Peyer's patch (tissue), 4 donors: ENCODE data around the gene USP9X. TPM values are rescaled to one million over a fixed set of nuclear protein-coding genes. Genes with fewer than 3 reads are reported as not detected.

Source experiments
- DNase-seq, 3 donors: peaks; one replicate each; pipeline ENCODE4 v3.0.0-alpha.2; 2017 to 2019
- H3K27ac ChIP-seq, 4 donors: fragments of 200-600 bp; sonication (generic); one replicate each; pipeline ENCODE4 v1.5.1; 2016 to 2019
- H3K27me3 ChIP-seq, 2 donors: fragments of 200-600 bp; sonication (generic); one replicate each; pipeline ENCODE4 v1.5.1; 2019
- H3K36me3 ChIP-seq, 3 donors: fragments of 200-600 bp; sonication (generic); one replicate each; pipeline ENCODE4 v1.5.1; 2016 to 2019
- H3K4me1 ChIP-seq, 4 donors: fragments of 200-600 bp; sonication (generic); one replicate each; pipeline ENCODE4 v1.5.1; 2016 to 2019
- H3K4me3 ChIP-seq, 4 donors: fragments of 200-600 bp; sonication (generic); 1 replicate in 3 of 4; 2 replicates in 1 of 4; pipeline ENCODE4 v1.5.1; 2016 to 2019; ENCODE audit warnings: mild to moderate bottlenecking in 1 of 4
- H3K9me3 ChIP-seq, 4 donors: fragments of 200-600 bp; sonication (generic); one replicate each; pipeline ENCODE4 v1.5.1; 2016 to 2019; ENCODE audit warnings: mild to moderate bottlenecking in 1 of 4
- POLR2A ChIP-seq, 2 donors: fragments of 450-650 bp; IDR thresholded peaks; one replicate each; pipeline ENCODE4 v1.5.1; 2017; ENCODE audit warnings: antibody characterized with exemption in 2 of 2, mild to moderate bottlenecking in 2 of 2, moderate library complexity in 2 of 2
- total RNA-seq, 4 donors: library from RNA; depleted of rRNA; stranded (reverse); fragments of >200 nt; gene quantifications; one replicate each; pipeline ENCODE4 v1.1.0, GENCODE V29; 2016
- TF ChIP-seq, protein P1 (sequence below), 6 experiments: fragments of 450-650 bp in 4 of 6; fragments of 200-600 bp in 2 of 6; sonication (generic) in 1 of 6; IDR thresholded peaks; one replicate each; pipeline ENCODE4 v1.5.1; 2017 to 2019; ENCODE audit warnings: antibody characterized with exemption in 6 of 6, mild to moderate bottlenecking in 3 of 6, moderate library complexity in 1 of 6

Gene USP9X
- total RNA-seq, 4 donors from 2014 or later: 75.9 to 114 (median 102) TPM

DNA sequence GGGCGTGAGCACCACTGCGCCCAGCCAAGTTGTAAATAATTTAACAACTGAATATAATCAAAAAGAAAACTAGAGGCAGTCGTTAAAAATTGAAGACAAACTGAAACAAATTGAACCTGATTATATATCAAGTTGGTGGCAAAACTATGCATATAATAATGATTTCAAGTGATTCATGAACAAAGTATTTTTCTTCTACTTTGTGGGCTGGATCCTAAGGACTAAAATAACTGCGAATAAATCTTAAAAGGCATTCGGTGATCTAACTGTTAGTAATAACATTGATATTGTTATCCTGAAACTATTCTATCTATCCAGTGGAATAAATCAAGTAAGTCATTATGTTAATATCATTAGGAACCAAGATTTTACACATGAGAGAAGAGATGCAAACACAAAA lies 21.2 kb upstream of the USP9X start:
- no peak for DNase-seq
- H3K27me3 ChIP-seq: no peaks in the 10 kb centered on the region
- no peaks in the 10 kb centered on the region for H3K4me1 ChIP-seq
- H3K36me3 ChIP-seq: no peaks in the 10 kb centered on the region
- no peaks in the 10 kb centered on the region for H3K9me3 ChIP-seq
- H3K4me3 ChIP-seq: no peak overlapping the region
- H3K27ac ChIP-seq: no peak overlapping the region
- TF ChIP-seq, protein P1, sequence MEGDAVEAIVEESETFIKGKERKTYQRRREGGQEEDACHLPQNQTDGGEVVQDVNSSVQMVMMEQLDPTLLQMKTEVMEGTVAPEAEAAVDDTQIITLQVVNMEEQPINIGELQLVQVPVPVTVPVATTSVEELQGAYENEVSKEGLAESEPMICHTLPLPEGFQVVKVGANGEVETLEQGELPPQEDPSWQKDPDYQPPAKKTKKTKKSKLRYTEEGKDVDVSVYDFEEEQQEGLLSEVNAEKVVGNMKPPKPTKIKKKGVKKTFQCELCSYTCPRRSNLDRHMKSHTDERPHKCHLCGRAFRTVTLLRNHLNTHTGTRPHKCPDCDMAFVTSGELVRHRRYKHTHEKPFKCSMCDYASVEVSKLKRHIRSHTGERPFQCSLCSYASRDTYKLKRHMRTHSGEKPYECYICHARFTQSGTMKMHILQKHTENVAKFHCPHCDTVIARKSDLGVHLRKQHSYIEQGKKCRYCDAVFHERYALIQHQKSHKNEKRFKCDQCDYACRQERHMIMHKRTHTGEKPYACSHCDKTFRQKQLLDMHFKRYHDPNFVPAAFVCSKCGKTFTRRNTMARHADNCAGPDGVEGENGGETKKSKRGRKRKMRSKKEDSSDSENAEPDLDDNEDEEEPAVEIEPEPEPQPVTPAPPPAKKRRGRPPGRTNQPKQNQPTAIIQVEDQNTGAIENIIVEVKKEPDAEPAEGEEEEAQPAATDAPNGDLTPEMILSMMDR (IDR thresholded peaks at IDR 0.05): no peak

GRCh38 chrX:41066391-41066790 lies 18.9 kb upstream of the USP9X start:
- Histone ChIP-seq H3K27ac (no peak overlapping the region), H3K4me3 (no peak overlapping the region), H3K27me3 (no peaks in the 10 kb centered on the region), H3K36me3 (no peaks in the 10 kb centered on the region), H3K9me3 (no peaks in the 10 kb centered on the region), H3K4me1 (no peaks in the 10 kb centered on the region)
- TF ChIP-seq POLR2A (IDR thresholded peaks at IDR 0.05): no peak
- DNase-seq: no peak

- Histone ChIP-seq H3K9me3 (no peaks in the 10 kb centered on the region), H3K4me1 (no peaks in the 10 kb centered on the region), H3K4me3 (no peak overlapping the region), H3K27me3 (no peaks in the 10 kb centered on the region), H3K27ac (peak overlapping the region in 1 of 4 donors; percentile 35), H3K36me3 (no peaks in the 10 kb centered on the region)
- TF ChIP-seq, protein P1 (IDR thresholded peaks at IDR 0.05): no peak
- TF ChIP-seq POLR2A (IDR thresholded peaks at IDR 0.05): no peak
- DNase-seq: no peak
Measured at GRCh38 chrX:41066969-41067368, 18.3 kb upstream of the USP9X start.

DNA sequence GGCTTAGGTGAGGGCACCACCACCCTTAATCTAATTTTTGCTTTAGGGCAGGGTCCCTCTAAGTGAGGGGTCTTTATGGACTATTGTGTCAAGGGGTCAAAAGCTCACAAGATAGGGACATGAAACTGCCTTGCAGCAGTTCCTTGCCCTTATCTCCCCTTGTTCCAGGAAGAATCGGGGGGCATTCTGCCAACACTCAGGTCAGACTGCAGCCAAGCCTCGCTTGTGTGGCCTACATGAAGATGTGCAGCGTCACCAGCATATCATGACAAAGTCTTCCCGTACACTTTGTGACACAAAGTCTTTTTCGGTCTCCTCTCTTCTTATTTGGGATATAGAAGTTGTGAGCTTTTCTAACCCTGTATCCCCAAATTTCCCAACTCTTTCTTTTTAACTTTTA lies 17.5 kb upstream of the USP9X start:
- TF ChIP-seq, protein P1 (IDR thresholded peaks at IDR 0.05): no peak
- no peak for TF ChIP-seq POLR2A (IDR thresholded peaks at IDR 0.05)
- no peak for DNase-seq
- Histone ChIP-seq H3K36me3 (no peaks in the 10 kb centered on the region), H3K27me3 (no peaks in the 10 kb centered on the region), H3K27ac (no peak overlapping the region), H3K4me3 (no peak overlapping the region), H3K4me1 (no peaks in the 10 kb centered on the region), H3K9me3 (no peaks in the 10 kb centered on the region)

DNA sequence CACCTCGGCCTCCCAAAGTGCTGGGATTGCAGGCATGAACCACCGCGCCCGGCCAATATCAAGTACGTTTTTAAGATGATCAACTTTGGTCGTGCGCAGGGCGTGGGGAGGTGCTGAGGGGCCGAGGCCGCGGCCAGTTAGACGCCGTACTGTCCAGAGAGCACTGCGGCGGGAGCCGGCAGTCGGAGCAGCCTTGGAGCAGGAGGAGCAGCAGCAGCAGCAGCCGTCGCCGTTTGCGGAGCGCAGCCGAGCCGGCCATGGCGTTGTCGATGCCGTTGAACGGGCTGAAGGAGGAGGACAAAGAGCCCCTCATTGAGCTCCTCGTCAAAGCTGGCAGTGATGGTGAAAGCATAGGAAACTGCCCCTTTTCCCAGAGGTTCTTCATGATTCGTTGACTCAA lies 8.5 kb upstream of the USP9X start:
- H3K36me3 ChIP-seq: no peaks in the 10 kb centered on the region
- H3K9me3 ChIP-seq: no peaks in the 10 kb centered on the region
- H3K27ac ChIP-seq: no peak overlapping the region
- H3K4me3 ChIP-seq: no peak overlapping the region
- no peak for DNase-seq
- TF ChIP-seq, protein P1 (IDR thresholded peaks at IDR 0.05): no peak
- no peak for TF ChIP-seq POLR2A (IDR thresholded peaks at IDR 0.05)
- no peaks in the 10 kb centered on the region for H3K27me3 ChIP-seq
- no peaks in the 10 kb centered on the region for H3K4me1 ChIP-seq

- no peak overlapping the region for H3K4me3 ChIP-seq
- no peak for TF ChIP-seq POLR2A (IDR thresholded peaks at IDR 0.05)
- TF ChIP-seq, protein P1 (IDR thresholded peaks at IDR 0.05): no peak
- DNase-seq: no peak
- no peaks in the 10 kb centered on the region for H3K27me3 ChIP-seq
- H3K36me3 ChIP-seq: no peaks in the 10 kb centered on the region
- H3K9me3 ChIP-seq: no peaks in the 10 kb centered on the region
- no peaks in the 10 kb centered on the region for H3K4me1 ChIP-seq
- H3K27ac ChIP-seq: no peak overlapping the region
Measured at GRCh38 chrX:41081821-41082220, 3.4 kb upstream of the USP9X start.
